ENCODE measurements around the gene SPIN1. TPM values are rescaled to one million over a fixed set of nuclear protein-coding genes. Genes with fewer than 3 reads are reported as not detected.

Gene SPIN1
- total RNA-seq, 2 donors from 2014 or later: 81.2 to 145 TPM

DNA sequence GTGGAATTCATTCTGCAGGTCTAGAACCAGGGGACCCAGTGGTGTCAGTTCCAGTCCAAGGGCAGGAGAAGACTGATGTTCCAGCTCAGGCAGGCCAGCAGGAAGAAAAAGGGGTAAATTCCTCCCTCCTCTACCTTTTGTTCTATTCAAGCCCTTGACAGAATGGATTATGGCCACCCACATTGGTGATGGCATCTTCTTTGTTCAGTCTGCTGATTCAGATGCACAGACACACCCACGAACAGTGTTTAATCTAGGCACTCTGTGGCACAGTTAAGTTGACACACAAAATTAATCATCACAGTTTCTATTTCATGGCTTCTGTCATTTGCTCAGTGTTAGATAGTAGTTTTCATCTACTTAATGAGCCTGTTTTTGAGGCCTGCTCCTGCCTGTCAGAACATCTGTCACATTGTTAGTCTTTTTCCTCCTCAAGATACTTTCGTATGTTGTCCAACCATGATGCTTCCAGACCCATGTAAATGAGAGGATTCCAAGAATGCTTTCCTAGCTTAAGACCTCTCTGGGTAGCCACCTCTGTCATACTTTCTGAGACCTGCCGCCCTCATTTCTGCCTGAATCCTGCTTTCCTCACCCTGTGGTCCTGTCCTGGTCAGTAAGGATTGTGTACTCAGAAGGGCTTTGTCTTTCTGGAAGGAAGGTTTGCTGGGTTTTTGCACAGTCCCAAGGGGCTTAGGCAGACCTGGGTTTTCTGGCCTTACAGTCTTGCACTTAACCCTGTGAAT, 72.5 kb downstream of the SPIN1 start:
- DNase-seq (ENCODE audit: low spot score) (no peak), ATAC-seq (ENCODE audit: insufficient number of reproducible peaks, low FRiP score, low read depth) (no peak)
- no peaks in the 10 kb centered on the region for H3K36me3 ChIP-seq
- no peak overlapping the region for H3K27ac ChIP-seq
- TF ChIP-seq, protein P1, sequence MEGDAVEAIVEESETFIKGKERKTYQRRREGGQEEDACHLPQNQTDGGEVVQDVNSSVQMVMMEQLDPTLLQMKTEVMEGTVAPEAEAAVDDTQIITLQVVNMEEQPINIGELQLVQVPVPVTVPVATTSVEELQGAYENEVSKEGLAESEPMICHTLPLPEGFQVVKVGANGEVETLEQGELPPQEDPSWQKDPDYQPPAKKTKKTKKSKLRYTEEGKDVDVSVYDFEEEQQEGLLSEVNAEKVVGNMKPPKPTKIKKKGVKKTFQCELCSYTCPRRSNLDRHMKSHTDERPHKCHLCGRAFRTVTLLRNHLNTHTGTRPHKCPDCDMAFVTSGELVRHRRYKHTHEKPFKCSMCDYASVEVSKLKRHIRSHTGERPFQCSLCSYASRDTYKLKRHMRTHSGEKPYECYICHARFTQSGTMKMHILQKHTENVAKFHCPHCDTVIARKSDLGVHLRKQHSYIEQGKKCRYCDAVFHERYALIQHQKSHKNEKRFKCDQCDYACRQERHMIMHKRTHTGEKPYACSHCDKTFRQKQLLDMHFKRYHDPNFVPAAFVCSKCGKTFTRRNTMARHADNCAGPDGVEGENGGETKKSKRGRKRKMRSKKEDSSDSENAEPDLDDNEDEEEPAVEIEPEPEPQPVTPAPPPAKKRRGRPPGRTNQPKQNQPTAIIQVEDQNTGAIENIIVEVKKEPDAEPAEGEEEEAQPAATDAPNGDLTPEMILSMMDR (IDR thresholded peaks at IDR 0.05): no peak
- H3K4me3 ChIP-seq: no peak overlapping the region
- peaks cover 0 to 21% of the 10 kb centered on the region in 2 donors for H3K4me1 ChIP-seq (ENCODE audit: control insufficient read depth in 1 of 2, low read depth in 2 of 2)
- H3K27me3 ChIP-seq (replicated peaks; ENCODE audit: insufficient read depth): no peaks in the 10 kb centered on the region
- no peaks in the 10 kb centered on the region for H3K9me3 ChIP-seq

DNA sequence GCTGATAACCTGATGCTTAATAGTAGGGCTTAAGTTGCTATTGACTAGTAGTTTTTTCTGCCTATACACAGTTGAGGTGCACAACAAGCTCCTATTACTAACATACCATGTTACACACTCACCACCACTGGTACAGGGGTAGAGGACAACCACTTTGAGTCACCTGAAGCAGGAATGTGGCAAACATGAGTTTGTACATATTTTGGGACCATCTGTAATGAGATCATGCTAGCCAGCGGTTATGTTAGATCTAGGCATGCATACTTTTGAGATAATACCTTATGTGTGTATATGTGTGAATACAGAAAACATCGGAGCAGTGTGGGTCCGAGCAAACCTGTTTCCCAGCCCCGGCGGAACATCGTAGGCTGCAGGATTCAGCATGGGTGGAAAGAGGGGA, 73.9 kb downstream of the SPIN1 start:
- H3K36me3 ChIP-seq: no peaks in the 10 kb centered on the region
- ATAC-seq (ENCODE audit: insufficient number of reproducible peaks, low FRiP score, low read depth) (no peak), DNase-seq (ENCODE audit: low spot score) (no peak)
- TF ChIP-seq, protein P1 (IDR thresholded peaks at IDR 0.05): no peak
- peaks cover 0 to 21% of the 10 kb centered on the region in 2 donors for H3K4me1 ChIP-seq (ENCODE audit: control insufficient read depth in 1 of 2, low read depth in 2 of 2)
- no peak overlapping the region for H3K4me3 ChIP-seq
- no peaks in the 10 kb centered on the region for H3K9me3 ChIP-seq
- no peak overlapping the region for H3K27ac ChIP-seq
- no peaks in the 10 kb centered on the region for H3K27me3 ChIP-seq (replicated peaks; ENCODE audit: insufficient read depth)

DNA sequence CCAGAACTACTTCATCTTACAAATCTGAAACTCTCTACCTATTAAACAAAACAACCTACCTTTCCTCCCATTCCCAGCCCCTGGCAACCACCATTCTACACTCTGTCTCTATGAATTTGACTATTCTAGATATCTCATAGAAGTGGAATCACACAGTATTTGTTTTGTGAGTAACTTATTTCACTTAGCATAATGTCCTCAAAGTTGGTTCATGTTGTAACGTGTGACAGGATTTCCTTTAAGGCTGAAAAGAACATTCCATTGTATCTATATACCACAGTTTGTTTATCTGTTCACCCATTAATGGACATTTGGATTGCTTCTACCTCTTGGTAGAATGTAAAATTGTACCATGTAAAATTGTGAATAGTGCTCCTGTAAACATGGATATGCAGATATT, 76.6 kb downstream of the SPIN1 start:
- Histone ChIP-seq H3K27ac (no peak overlapping the region), H3K9me3 (no peaks in the 10 kb centered on the region), H3K4me3 (no peak overlapping the region), H3K27me3 (replicated peaks; ENCODE audit: insufficient read depth) (no peaks in the 10 kb centered on the region), H3K4me1 (ENCODE audit: control insufficient read depth in 1 of 2, low read depth in 2 of 2) (peaks cover 0 to 15% of the 10 kb centered on the region in 2 donors), H3K36me3 (no peaks in the 10 kb centered on the region)
- TF ChIP-seq, protein P1 (IDR thresholded peaks at IDR 0.05): no peak
- no peak for DNase-seq (ENCODE audit: low spot score)
- ATAC-seq (ENCODE audit: insufficient number of reproducible peaks, low FRiP score, low read depth): no peak

DNA sequence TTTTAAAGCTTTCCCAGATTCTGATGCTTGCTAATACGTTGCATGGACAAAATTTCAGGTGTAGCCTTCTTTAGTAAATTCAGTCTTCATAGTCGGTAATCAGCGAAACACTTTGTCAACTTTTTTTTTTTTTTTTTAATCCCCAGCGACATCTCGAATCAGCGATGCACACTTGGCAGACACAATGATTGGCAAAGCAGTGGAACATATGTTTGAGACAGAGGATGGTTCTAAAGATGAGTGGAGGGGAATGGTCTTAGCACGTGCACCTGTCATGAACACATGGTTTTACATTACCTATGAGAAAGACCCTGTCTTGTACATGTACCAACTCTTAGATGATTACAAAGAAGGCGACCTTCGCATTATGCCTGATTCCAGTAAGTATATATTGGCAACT, 80.0 kb downstream of the SPIN1 start:
- DNase-seq (ENCODE audit: low spot score) (no peak), ATAC-seq (ENCODE audit: insufficient number of reproducible peaks, low FRiP score, low read depth) (no peak)
- Histone ChIP-seq H3K4me3 (no peak overlapping the region), H3K4me1 (ENCODE audit: control insufficient read depth in 1 of 2, low read depth in 2 of 2) (peaks cover 0 to 8% of the 10 kb centered on the region in 2 donors), H3K27ac (no peak overlapping the region), H3K36me3 (no peaks in the 10 kb centered on the region), H3K9me3 (no peaks in the 10 kb centered on the region), H3K27me3 (replicated peaks; ENCODE audit: insufficient read depth) (no peaks in the 10 kb centered on the region)
- TF ChIP-seq, protein P1 (IDR thresholded peaks at IDR 0.05): no peak

DNA sequence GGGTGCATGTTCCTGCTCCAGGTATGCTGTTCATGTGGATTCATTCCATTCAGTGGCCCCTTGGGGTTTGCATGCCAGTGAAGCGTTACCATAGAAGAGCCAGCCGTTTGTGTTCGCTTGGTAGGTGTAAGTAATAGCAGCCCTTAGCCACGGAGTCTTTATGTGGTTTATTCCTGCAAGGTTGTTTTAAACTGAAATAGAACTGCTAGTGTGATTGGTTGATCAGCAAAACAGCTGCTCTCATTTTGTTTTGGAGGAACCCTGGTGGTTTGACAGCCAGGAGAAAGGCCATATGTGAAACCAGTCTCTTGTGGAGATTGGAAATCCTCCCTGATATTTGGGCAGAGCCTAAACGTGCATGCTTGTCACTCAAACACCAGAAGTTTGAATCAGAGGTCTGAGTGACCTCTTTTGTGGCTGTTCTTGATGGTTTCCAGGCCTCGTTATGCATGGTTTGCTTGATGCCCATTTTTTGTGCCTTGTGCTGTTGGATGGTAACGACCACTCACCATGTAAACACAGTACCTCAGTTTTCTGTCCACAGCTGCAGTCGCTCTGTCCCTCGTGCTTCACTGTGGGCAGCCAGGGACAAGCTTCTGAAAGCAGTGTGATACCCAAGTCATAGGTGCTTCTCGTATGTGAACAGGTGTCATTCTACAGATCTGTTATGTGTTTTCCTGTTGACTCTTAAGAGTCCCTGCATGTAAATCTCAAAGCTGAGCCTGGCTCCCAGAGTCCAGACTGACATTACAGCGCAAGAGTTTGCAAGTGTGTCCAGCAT, 88.4 kb downstream of the SPIN1 start:
- ATAC-seq (ENCODE audit: insufficient number of reproducible peaks, low FRiP score, low read depth) (no peak), DNase-seq (ENCODE audit: low spot score) (no peak)
- TF ChIP-seq, protein P1 (IDR thresholded peaks at IDR 0.05): no peak
- H3K36me3 ChIP-seq: no peaks in the 10 kb centered on the region
- H3K4me1 ChIP-seq (ENCODE audit: control insufficient read depth in 1 of 2, low read depth in 2 of 2): peaks cover 3 to 16% of the 10 kb centered on the region in 2 donors
- H3K4me3 ChIP-seq: no peak overlapping the region
- no peaks in the 10 kb centered on the region for H3K9me3 ChIP-seq
- H3K27me3 ChIP-seq (replicated peaks; ENCODE audit: insufficient read depth): no peaks in the 10 kb centered on the region
- no peak overlapping the region for H3K27ac ChIP-seq
